H1 (cell line): ENCODE measurements around the gene ITPR3. TPM values are rescaled to one million over a fixed set of nuclear protein-coding genes. Genes with fewer than 3 reads are reported as not detected.
A peak's percentile ranks its signal among the peaks of the same experiment; 100 is the strongest.

ENCODE experiments used
- CTCF ChIA-PET: fragments of 300-600 bp; sonication (Branson Sonifier 250); formaldehyde crosslinking; loops from one replicate; lab custom pipeline; 2021; ENCODE audit not compliant: partially characterized antibody; lab: Charles Lee
- POLR2A ChIA-PET: fragments of 300-600 bp; sonication (Branson Sonifier 250); formaldehyde crosslinking; loops from one replicate; lab custom pipeline; 2021; ENCODE audit warnings: inconsistent platforms; ENCODE audit not compliant: partially characterized antibody; lab: Charles Lee
- DNase-seq, 2 experiments: peaks; one replicate each; pipeline versions ENCODE4 v3.0.0 to v3.0.0-alpha.2; 2010 to 2022; ENCODE audit warnings: low spot score in 2 of 2, low read depth in 1 of 2, mixed read lengths in 1 of 2
- FAIRE-seq: peaks from 2 replicates; lab custom pipeline; 2011; peaks lifted over from hg19 to GRCh38; lab: Jason Lieb, UNC
- H2AFZ ChIP-seq: 2 replicates; pipeline ENCODE4 v1.8.1; 2012; ENCODE audit warnings: low read length, inconsistent platforms
- H2AK5ac ChIP-seq: 2 replicates; pipeline ENCODE4 v1.6.1; 2013; ENCODE audit warnings: low read depth, low read length
- H2BK120ac ChIP-seq: replicated peaks from 2 replicates; pipeline ENCODE3; 2013; ENCODE audit warnings: low read depth, low read length, inconsistent platforms
- H2BK12ac ChIP-seq: 2 replicates; pipeline ENCODE4 v1.6.1; 2013; ENCODE audit warnings: low read depth, low read length
- H2BK15ac ChIP-seq: 2 replicates; pipeline ENCODE4 v1.6.1; 2013; ENCODE audit warnings: low read length
- H2BK20ac ChIP-seq: 2 replicates; pipeline ENCODE4 v1.6.1; 2013; ENCODE audit warnings: low read length
- H2BK5ac ChIP-seq: 2 replicates; pipeline ENCODE4 v1.6.1; 2013; ENCODE audit warnings: low read depth, low read length
- H3K14ac ChIP-seq: 2 replicates; pipeline ENCODE4 v1.6.1; 2013; ENCODE audit warnings: inconsistent platforms; ENCODE audit not compliant: insufficient read length
- H3K18ac ChIP-seq: 2 replicates; pipeline ENCODE4 v1.6.1; 2013; ENCODE audit warnings: low read length; ENCODE audit errors: extremely low read depth
- H3K23ac ChIP-seq: 2 replicates; pipeline ENCODE4 v1.6.1; 2013; ENCODE audit warnings: inconsistent platforms; ENCODE audit not compliant: insufficient read length
- H3K23me2 ChIP-seq: 2 replicates; pipeline ENCODE4 v1.6.1; 2013; ENCODE audit warnings: low read depth, low read length
- H3K27ac ChIP-seq: 2 replicates; pipeline ENCODE4 v1.6.1; 2011; ENCODE audit warnings: low read depth, low read length, inconsistent platforms
- H3K27me3 ChIP-seq, 4 experiments: replicated peaks in 1 of 4; 1 replicate in 1 of 4; 2 replicates in 3 of 4; pipeline versions ENCODE4 v1.6.1 to v1.8.1; 2011 to 2013; ENCODE audit warnings: low read length in 3 of 4, mild to moderate bottlenecking in 3 of 4, inconsistent platforms in 2 of 4, mixed read lengths in 2 of 4, moderate library complexity in 1 of 4; ENCODE audit not compliant: control insufficient read depth in 3 of 4, insufficient read depth in 3 of 4; ENCODE audit errors: extremely low read depth in 1 of 4
- H3K36me3 ChIP-seq, 4 experiments: 2 replicates each; pipeline versions ENCODE4 v1.6.1 to v1.8.1; 2011 to 2013; ENCODE audit warnings: mild to moderate bottlenecking in 4 of 4, low read length in 3 of 4, moderate library complexity in 2 of 4, control low read depth in 1 of 4, inconsistent platforms in 1 of 4; ENCODE audit not compliant: insufficient read depth in 4 of 4, control insufficient read depth in 2 of 4
- H3K4ac ChIP-seq: replicated peaks from 2 replicates; pipeline ENCODE3; 2013; ENCODE audit warnings: low read length, low read depth, mixed read lengths, inconsistent platforms; ENCODE audit not compliant: insufficient read length
- H3K4me1 ChIP-seq, 4 experiments: replicated peaks in 1 of 4; 1 replicate in 1 of 4; 2 replicates in 3 of 4; pipeline versions ENCODE4 v1.6.1 to v1.8.1; 2011 to 2013; ENCODE audit warnings: low read length in 3 of 4, inconsistent platforms in 2 of 4, mixed read lengths in 1 of 4; ENCODE audit not compliant: insufficient read depth in 4 of 4, control insufficient read depth in 3 of 4
- H3K4me2 ChIP-seq, 2 experiments: 2 replicates each; pipeline versions ENCODE4 v1.6.1 to v1.8.1; 2011 to 2013; ENCODE audit warnings: low read depth in 2 of 2, low read length in 2 of 2, control low read depth in 1 of 2, inconsistent platforms in 1 of 2, mild to moderate bottlenecking in 1 of 2; ENCODE audit not compliant: insufficient read depth in 1 of 2
- H3K4me3 ChIP-seq, 4 experiments: fragments of 200-600, 300-600 bp in 1 of 4; sonication (generic), shearing (Covaris generic), sonication (Bioruptor Twin) in 1 of 4; 2 replicates each; pipeline versions ENCODE4 v1.5.1 to v1.8.1; 2011 to 2016; ENCODE audit warnings: low read length in 4 of 4, low read depth in 3 of 4, control low read depth in 2 of 4, inconsistent platforms in 2 of 4, mild to moderate bottlenecking in 2 of 4, mixed read lengths in 1 of 4, moderate library complexity in 1 of 4; ENCODE audit not compliant: insufficient read depth in 2 of 4; ENCODE audit errors: extremely low read depth in 1 of 4
- H3K56ac ChIP-seq: replicated peaks from 2 replicates; pipeline ENCODE3; 2013; ENCODE audit warnings: low read depth, mild to moderate bottlenecking, mixed read lengths, low read length, inconsistent platforms; ENCODE audit not compliant: insufficient read length
- H3K79me1 ChIP-seq: 2 replicates; pipeline ENCODE4 v1.6.1; 2013; ENCODE audit warnings: low read depth, low read length, control low read depth
- H3K79me2 ChIP-seq, 2 experiments: 2 replicates each; pipeline versions ENCODE4 v1.6.1 to v1.8.1; 2012 to 2013; ENCODE audit warnings: low read length in 2 of 2, mild to moderate bottlenecking in 2 of 2, inconsistent platforms in 1 of 2; ENCODE audit not compliant: insufficient read depth in 2 of 2, control insufficient read depth in 1 of 2
- H3K9ac ChIP-seq, 4 experiments: replicated peaks in 1 of 4; 1 replicate in 1 of 4; 2 replicates in 3 of 4; pipeline versions ENCODE4 v1.6.1 to v1.8.1; 2011 to 2013; ENCODE audit warnings: low read depth in 3 of 4, low read length in 3 of 4, control low read depth in 2 of 4, mild to moderate bottlenecking in 2 of 4, moderate library complexity in 2 of 4, inconsistent platforms in 1 of 4; ENCODE audit errors: extremely low read depth in 1 of 4
- H3K9me3 ChIP-seq, 2 experiments: 2 replicates each; pipeline versions ENCODE4 v1.6.1 to v1.8.1; 2012 to 2013; ENCODE audit warnings: mild to moderate bottlenecking in 2 of 2, moderate library complexity in 2 of 2, control low read depth in 1 of 2, inconsistent platforms in 1 of 2, low read depth in 1 of 2, low read length in 1 of 2, mixed read lengths in 1 of 2; ENCODE audit not compliant: insufficient read depth in 2 of 2
- H4K20me1 ChIP-seq, 2 experiments: replicated peaks in 1 of 2; 2 replicates each; pipeline versions ENCODE3 to v1.8.1; 2011 to 2013; ENCODE audit warnings: inconsistent platforms in 2 of 2, low read length in 2 of 2, mild to moderate bottlenecking in 1 of 2; ENCODE audit not compliant: insufficient read depth in 2 of 2, control insufficient read depth in 1 of 2
- H4K5ac ChIP-seq: 2 replicates; pipeline ENCODE4 v1.6.1; 2013; ENCODE audit warnings: low read length, low read depth, mixed read lengths, inconsistent platforms; ENCODE audit not compliant: insufficient read length
- H4K8ac ChIP-seq: 2 replicates; pipeline ENCODE4 v1.8.0; 2013; ENCODE audit warnings: mild to moderate bottlenecking, moderate library complexity, low read length, inconsistent platforms; ENCODE audit not compliant: insufficient read depth; ENCODE audit errors: extremely low read depth
- H4K91ac ChIP-seq: replicated peaks from 2 replicates; pipeline ENCODE3; 2013; ENCODE audit warnings: low read length, mixed read lengths, inconsistent platforms; ENCODE audit not compliant: insufficient read length
- CEBPB ChIP-seq: IDR thresholded peaks from 2 replicates; pipeline ENCODE4 v1.6.1; 2012; ENCODE audit warnings: low read depth, low read length
- E2F6 ChIP-seq: IDR thresholded peaks from 2 replicates; pipeline ENCODE4 v1.6.1; 2012; ENCODE audit warnings: inconsistent platforms
- FOSL1 ChIP-seq: IDR thresholded peaks from 2 replicates; pipeline ENCODE4 v1.6.1; 2011; ENCODE audit warnings: mild to moderate bottlenecking, low read depth, low read length, moderate library complexity; ENCODE audit not compliant: insufficient read depth
- HDAC6 ChIP-seq: IDR thresholded peaks from one replicate; pipeline ENCODE4 v1.7.1; 2012; ENCODE audit warnings: low read depth, mild to moderate bottlenecking, inconsistent platforms, low read length, moderate library complexity
- KDM1A ChIP-seq: fragments of 200-600, 300-600 bp; sonication (generic); IDR thresholded peaks from 2 replicates; pipeline ENCODE4 v1.7.1; 2016; ENCODE audit warnings: mild to moderate bottlenecking, low read length, borderline replicate concordance
- NRF1 ChIP-seq: IDR thresholded peaks from 2 replicates; pipeline ENCODE4 v1.6.1; 2011; ENCODE audit warnings: mild to moderate bottlenecking, low read depth, low read length, improper control_type of control experiment
- RBBP5 ChIP-seq: IDR thresholded peaks from 2 replicates; pipeline ENCODE4 v1.7.1; 2012; ENCODE audit warnings: low read depth, mild to moderate bottlenecking, inconsistent platforms, low read length, moderate library complexity, borderline replicate concordance
- SIN3A ChIP-seq, 2 experiments: IDR thresholded peaks in 1 of 2; conservative IDR thresholded peaks in 1 of 2; 2 replicates each; pipeline ENCODE4 v1.6.1; 2011 to 2012; ENCODE audit warnings: low read length in 2 of 2, improper control_type of control experiment in 1 of 2, low read depth in 1 of 2, mild to moderate bottlenecking in 1 of 2
- TBP ChIP-seq: IDR thresholded peaks from 2 replicates; pipeline ENCODE4 v1.6.1; 2011; ENCODE audit warnings: low read depth, low read length, improper control_type of control experiment
- TEAD4 ChIP-seq: IDR thresholded peaks from 2 replicates; pipeline ENCODE4 v1.6.1; 2012; ENCODE audit warnings: low read depth, low read length, inconsistent platforms, mixed read lengths
- WGBS, 2 experiments: shearing (Covaris generic) in 1 of 2; methylation state at CpG; one replicate each; pipeline versions ENCODE4 v1.1.6 to v1.1.7; 2013 to 2015; ENCODE audit warnings: low lambda C conversion rate in 2 of 2, mixed read lengths in 2 of 2, inconsistent platforms in 1 of 2, low coverage in 1 of 2, missing lambda C conversion rate in 1 of 2; ENCODE audit not compliant: insufficient replicate concordance in 2 of 2, insufficient coverage in 1 of 2, insufficient read length in 1 of 2; ENCODE audit errors: extremely low coverage in 1 of 2, missing lambda C conversion rate in 1 of 2; 5-methylcytosine and 5-hydroxymethylcytosine counted together
- polyA plus RNA-seq, 7 experiments: library from polyadenylated mRNA; depleted of rRNA in 3 of 7; stranded (reverse) in 5 of 7; unstranded in 2 of 7; fragments of >200 nt in 5 of 7; fragments of 200-250 nt in 2 of 7; gene quantifications; 1 replicate in 5 of 7; 2 replicates in 1 of 7; 4 replicates in 1 of 7; pipeline versions ENCODE4 v1.2.1 to v1.2.3, GENCODE V29; 2011 to 2013; ENCODE audit warnings: missing spikeins in 2 of 7, mixed read lengths in 2 of 7
- total RNA-seq: library from RNA; stranded (reverse); fragmentation: NEBNext Ultra II Directional; extraction: Animal tissue kit (Norgen Biotek cat#: 25700); gene quantifications from 2 replicates; pipeline ENCODE4 v1.2.1, GENCODE V29; 2021

The ITPR3 gene
- total and polyA plus RNA-seq, 2 of the 8 experiments (the other 6 are each of a cell fraction or from before 2014, with no cell fraction given) = 29.1 to 45.7 TPM

GRCh38 chr6:33581186-33581585, 39.9 kb upstream of the ITPR3 start:
- Histone ChIP-seq H3K14ac (no peak overlapping the region), H3K36me3 (peaks cover 0 to 10% (median 4%) of the 10 kb centered on the region in 4 experiments; a peak in 6 of 8 replicates), H3K27me3 (no peaks in the 10 kb centered on the region), H2BK15ac (peak overlapping the region; percentile 96; the same call in 1 of the 2 replicates), H3K4ac (no peak overlapping the region), H2BK12ac (no peak overlapping the region; the same call in 1 of the 2 replicates), H3K4me2 (no peak overlapping the region), H3K56ac (no peak overlapping the region), H3K18ac (no peak overlapping the region), H2BK20ac (no peak overlapping the region), H2AK5ac (no peak overlapping the region), H3K23ac (no peak overlapping the region), H4K5ac (no peak overlapping the region), H4K91ac (no peak overlapping the region), H2BK5ac (no peak overlapping the region), H3K4me3 (no peak overlapping the region), H3K4me1 (peaks cover 0 to 8% (median 5%) of the 10 kb centered on the region in 4 experiments; a peak in 6 of 7 replicates), H3K9ac (no peak overlapping the region), H3K79me2 (peaks cover 0 to 19% of the 10 kb centered on the region in 2 experiments; a peak in 3 of 4 replicates), H3K9me3 (no peaks in the 10 kb centered on the region), H3K79me1 (peaks cover 5% of the 10 kb centered on the region; the same call in 1 of the 2 replicates), H2BK120ac (no peak overlapping the region), H3K27ac (no peak overlapping the region), H4K20me1 (no peaks in the 10 kb centered on the region), H4K8ac (no peak overlapping the region), H2AFZ (no peak overlapping the region), H3K23me2 (peaks cover 5% of the 10 kb centered on the region; the same call in 1 of the 2 replicates)
- no peak for DNase-seq
- FAIRE-seq = no peak
- ChIA-PET POLR2A (interaction anchor here (0.8 to 2.1 kb wide), 2 partner anchors 8 to 130 kb away, joined by 5 to 7 read pairs; partner anchors contain the start of gene UQCC2), CTCF (interaction anchor here (0.9 to 8.3 kb wide), 8 partner anchors 12 to 129 kb away, joined by 3 to 70 read pairs (median 4); partner anchors contain the start of gene ITPR3)
- 97% methylated on average over 5 of the region's 5 CpGs; no CpG with 5 or more reads in 1 of the 2 experiments for WGBS, 2 experiments
- TF ChIP-seq SIN3A (conservative IDR thresholded peaks at IDR 0.05 in 1 of 2, IDR thresholded peaks at IDR 0.05 in 1 of 2; ENCODE audit: low read depth in 1 of 2, low read length in 2 of 2) = no peak
- TF ChIP-seq KDM1A = no peak
- TF ChIP-seq NRF1 = no peak
- no peak for TF ChIP-seq CEBPB
- TF ChIP-seq FOSL1 = no peak
- no peak for TF ChIP-seq TBP
- TF ChIP-seq TEAD4 = no peak
- TF ChIP-seq RBBP5 = no peak
- no peak for TF ChIP-seq HDAC6
- TF ChIP-seq E2F6 = no peak
